Panc1 (cell line): ENCODE measurements around the gene DCLK2. TPM values are rescaled to one million over a fixed set of nuclear protein-coding genes. Genes with fewer than 3 reads are reported as not detected.

Experiments
- ATAC-seq: fragments of 200-7000 bp; cut with Tn5 transposase; 2 replicates; pipeline ENCODE4 v1.9.1; 2020; ENCODE audit warnings: mild to moderate bottlenecking, moderate library complexity
- BruUV-seq: library from RNA; stranded (reverse); fragments of 400-500 nt; replicated peaks from 2 replicates; lab custom pipeline; 2021; lab: Mats Ljungman, UMichigan
- CTCF ChIA-PET: fragments of 300-600 bp; sonication (Branson Sonifier 250); formaldehyde crosslinking; loops from one replicate; lab custom pipeline; 2022; ENCODE audit warnings: antibody characterized with exemption; lab: Charles Lee
- POLR2A ChIA-PET: fragments of 300-600 bp; sonication (Branson Sonifier 250); formaldehyde crosslinking; loops from one replicate; lab custom pipeline; 2022; ENCODE audit warnings: antibody characterized with exemption; lab: Charles Lee
- DNase-seq: peaks from one replicate; pipeline ENCODE4 v3.0.0-alpha.2; 2010; ENCODE audit warnings: low read depth, low spot score
- H3K27ac ChIP-seq: 2 replicates; pipeline ENCODE4 v1.5.1; 2011; ENCODE audit warnings: mild to moderate bottlenecking, low read length, inconsistent platforms
- H3K27me3 ChIP-seq: fragments of 200-500 bp; sonication (Bioruptor generic); 2 replicates; pipeline ENCODE4 v1.6.0; 2014; ENCODE audit warnings: low read length, inconsistent platforms; ENCODE audit not compliant: control insufficient read depth, insufficient read depth
- H3K36me3 ChIP-seq: fragments of 200-500 bp; sonication (Bioruptor generic); 2 replicates; pipeline ENCODE4 v1.5.1; 2014; ENCODE audit warnings: inconsistent platforms, mild to moderate bottlenecking, low read length, moderate library complexity; ENCODE audit not compliant: control insufficient read depth, insufficient read depth
- H3K4me1 ChIP-seq: 2 replicates; pipeline ENCODE4 v1.5.1; 2011; ENCODE audit warnings: inconsistent platforms, mild to moderate bottlenecking, low read length, moderate library complexity; ENCODE audit not compliant: control insufficient read depth, insufficient read depth
- H3K4me3 ChIP-seq, 2 experiments: 2 replicates each; pipeline ENCODE4 v1.5.1; 2011 to 2012; ENCODE audit warnings: low read depth in 2 of 2, low read length in 2 of 2, mild to moderate bottlenecking in 2 of 2, inconsistent platforms in 1 of 2, moderate library complexity in 1 of 2
- H3K9me3 ChIP-seq: fragments of 200-500 bp; sonication (Bioruptor generic); 2 replicates; pipeline ENCODE4 v1.5.1; 2014; ENCODE audit warnings: low read depth, mild to moderate bottlenecking, inconsistent platforms, low read length, moderate library complexity; ENCODE audit not compliant: control insufficient read depth, insufficient read depth
- CTCF ChIP-seq: fragments of 450-650 bp; IDR thresholded peaks from 2 replicates; pipeline ENCODE4 v1.5.1; 2017; ENCODE audit warnings: mild to moderate bottlenecking
- POLR2AphosphoS5 ChIP-seq: IDR thresholded peaks from 2 replicates; pipeline ENCODE4 v1.6.1; 2012; ENCODE audit warnings: mild to moderate bottlenecking, low read depth, low read length, moderate library complexity
- SIN3A ChIP-seq: IDR thresholded peaks from 2 replicates; pipeline ENCODE4 v1.6.1; 2012; ENCODE audit warnings: low read depth, mild to moderate bottlenecking, low read length, moderate library complexity, borderline replicate concordance; ENCODE audit not compliant: insufficient read depth
- TCF7L2 ChIP-seq: IDR thresholded peaks from 2 replicates; pipeline ENCODE4 v1.6.1; 2011; ENCODE audit warnings: mild to moderate bottlenecking, low read depth, low read length, inconsistent platforms
- in situ Hi-C: cut with HindIII; loops from 2 replicates; pipeline ENCODE4 v1.10.0; 2016; ENCODE audit warnings: low sequenced_read_pairs, low pct_unique_long_range_greater_than_20kb
- intact Hi-C: fragments of 100-400 bp; cut with micrococcal nuclease; formaldehyde crosslinking; loops from one replicate; pipeline ENCODE4 v1.10.0; 2022; ENCODE audit not compliant: unreplicated experiment
- total RNA-seq: library from RNA; stranded (reverse); gene quantifications from one replicate; pipeline ENCODE4 v1.2.1, GENCODE V29; 2021; ENCODE audit not compliant: unreplicated experiment
- TF ChIP-seq, protein P1 (sequence below), 2 experiments: IDR thresholded peaks; 2 replicates each; pipeline ENCODE4 v1.6.1; 2011 to 2012; ENCODE audit warnings: low read depth in 2 of 2, control low read depth in 1 of 2, low read length in 1 of 2, mild to moderate bottlenecking in 1 of 2, moderate library complexity in 1 of 2; ENCODE audit not compliant: insufficient read depth in 1 of 2

Gene DCLK2
- total RNA-seq, 1 experiment from 2014 or later: 9.5 TPM

DNA sequence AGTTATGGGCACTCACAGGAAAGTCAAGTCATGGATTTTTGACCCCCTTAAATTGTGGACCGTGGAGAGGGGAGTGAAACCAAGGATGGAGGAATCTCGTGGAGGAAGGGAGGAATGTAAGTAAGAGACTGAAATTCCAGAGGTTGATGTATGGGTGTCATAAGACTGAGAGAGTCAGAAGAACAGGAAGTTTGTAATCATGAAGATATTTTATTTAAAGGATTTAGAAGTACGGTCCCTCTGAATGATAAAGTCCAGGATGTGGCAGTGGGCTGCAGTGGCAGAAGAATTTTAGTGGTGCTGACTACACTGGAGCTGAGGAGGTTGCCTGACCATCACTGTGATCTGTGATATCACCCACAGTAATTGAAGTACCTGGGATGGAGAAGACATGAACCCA is 57.8 kb downstream of the DCLK2 start:
- no peak for TF ChIP-seq TCF7L2
- no peak for TF ChIP-seq POLR2AphosphoS5
- TF ChIP-seq, protein P1, sequence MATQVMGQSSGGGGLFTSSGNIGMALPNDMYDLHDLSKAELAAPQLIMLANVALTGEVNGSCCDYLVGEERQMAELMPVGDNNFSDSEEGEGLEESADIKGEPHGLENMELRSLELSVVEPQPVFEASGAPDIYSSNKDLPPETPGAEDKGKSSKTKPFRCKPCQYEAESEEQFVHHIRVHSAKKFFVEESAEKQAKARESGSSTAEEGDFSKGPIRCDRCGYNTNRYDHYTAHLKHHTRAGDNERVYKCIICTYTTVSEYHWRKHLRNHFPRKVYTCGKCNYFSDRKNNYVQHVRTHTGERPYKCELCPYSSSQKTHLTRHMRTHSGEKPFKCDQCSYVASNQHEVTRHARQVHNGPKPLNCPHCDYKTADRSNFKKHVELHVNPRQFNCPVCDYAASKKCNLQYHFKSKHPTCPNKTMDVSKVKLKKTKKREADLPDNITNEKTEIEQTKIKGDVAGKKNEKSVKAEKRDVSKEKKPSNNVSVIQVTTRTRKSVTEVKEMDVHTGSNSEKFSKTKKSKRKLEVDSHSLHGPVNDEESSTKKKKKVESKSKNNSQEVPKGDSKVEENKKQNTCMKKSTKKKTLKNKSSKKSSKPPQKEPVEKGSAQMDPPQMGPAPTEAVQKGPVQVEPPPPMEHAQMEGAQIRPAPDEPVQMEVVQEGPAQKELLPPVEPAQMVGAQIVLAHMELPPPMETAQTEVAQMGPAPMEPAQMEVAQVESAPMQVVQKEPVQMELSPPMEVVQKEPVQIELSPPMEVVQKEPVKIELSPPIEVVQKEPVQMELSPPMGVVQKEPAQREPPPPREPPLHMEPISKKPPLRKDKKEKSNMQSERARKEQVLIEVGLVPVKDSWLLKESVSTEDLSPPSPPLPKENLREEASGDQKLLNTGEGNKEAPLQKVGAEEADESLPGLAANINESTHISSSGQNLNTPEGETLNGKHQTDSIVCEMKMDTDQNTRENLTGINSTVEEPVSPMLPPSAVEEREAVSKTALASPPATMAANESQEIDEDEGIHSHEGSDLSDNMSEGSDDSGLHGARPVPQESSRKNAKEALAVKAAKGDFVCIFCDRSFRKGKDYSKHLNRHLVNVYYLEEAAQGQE (IDR thresholded peaks at IDR 0.05; ENCODE audit: insufficient read depth in 1 of 2, low read depth in 2 of 2, low read length in 1 of 2): no peak
- no peak for TF ChIP-seq SIN3A
- TF ChIP-seq CTCF: no peak
- Histone ChIP-seq H3K4me1 (peaks cover 10% of the 10 kb centered on the region), H3K27ac (no peak overlapping the region), H3K36me3 (no peaks in the 10 kb centered on the region; the same call in 1 of the 2 replicates), H3K9me3 (no peaks in the 10 kb centered on the region), H3K27me3 (no peaks in the 10 kb centered on the region), H3K4me3 (no peak overlapping the region)
- intact Hi-C loops (no loop called here), in situ Hi-C loops (no loop called here)
- ATAC-seq: no peak
- CTCF ChIA-PET: no interaction called here
- POLR2A ChIA-PET: no interaction called here
- no TSS peak for BruUV-seq
- no peak for DNase-seq

DNA sequence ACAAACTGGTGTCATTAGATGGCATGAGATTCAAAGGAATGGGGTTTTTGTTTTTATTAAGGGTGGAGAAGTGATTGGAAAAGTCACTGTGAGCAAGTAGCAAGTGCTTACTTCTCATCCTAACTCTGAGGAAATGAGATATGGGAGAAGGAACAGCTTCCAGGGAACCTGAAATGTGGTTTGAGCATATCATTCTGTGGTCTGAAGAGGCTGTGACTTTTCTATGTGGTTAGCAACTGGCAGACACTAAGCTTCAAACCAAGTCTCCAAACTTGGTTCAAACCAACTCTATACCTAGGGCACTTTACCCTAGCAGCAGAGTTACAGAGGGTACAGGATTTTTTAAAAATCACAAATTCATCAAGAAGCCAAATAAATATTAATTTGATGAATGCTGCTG is 58.2 kb downstream of the DCLK2 start:
- POLR2A ChIA-PET: no interaction called here
- no peak for ATAC-seq
- no peaks in the 10 kb centered on the region for H3K27me3 ChIP-seq
- H3K4me1 ChIP-seq: peaks cover 14% of the 10 kb centered on the region
- no TSS peak for BruUV-seq
- DNase-seq: no peak
- CTCF ChIA-PET: no interaction called here
- H3K9me3 ChIP-seq: no peaks in the 10 kb centered on the region
- intact Hi-C loops: no loop called here
- H3K36me3 ChIP-seq: no peaks in the 10 kb centered on the region; the same call in 1 of the 2 replicates
- in situ Hi-C loops: no loop called here
- no peak overlapping the region for H3K4me3 ChIP-seq
- H3K27ac ChIP-seq: 0 out of 2 replicates have a peak overlapping the region, but pooled peaks have one; percentile 23
- TF ChIP-seq SIN3A: no peak
- TF ChIP-seq CTCF: no peak
- TF ChIP-seq, protein P1 (IDR thresholded peaks at IDR 0.05; ENCODE audit: insufficient read depth in 1 of 2, low read depth in 2 of 2, low read length in 1 of 2): no peak
- TF ChIP-seq TCF7L2: no peak
- no peak for TF ChIP-seq POLR2AphosphoS5
